HG03354 (cell line): ENCODE measurements around the gene MINDY4B.
"Not testable (repeated sequence)": the region's sequence is repeated elsewhere in the genome, so short reads cannot be mapped to it uniquely, and the experiment has no call there.

Experiments
- ATAC-seq: cut with Tn5 transposase; IDR thresholded peaks from one replicate; pipeline ENCODE4 v1.9.1; 2021; ENCODE audit warnings: mild to moderate bottlenecking; ENCODE audit not compliant: unreplicated experiment, poor library complexity, severe bottlenecking

Gene MINDY4B

GRCh38 chr3:150857936-150858335 lies 47.3 kb downstream of the MINDY4B start:
- ATAC-seq, result not testable (repeated sequence)

- ATAC-seq, result no peak
Observed at GRCh38 chr3:150850191-150850590, 55.0 kb downstream of the MINDY4B start.

- no peak for ATAC-seq
Observed at GRCh38 chr3:150848864-150849263, 56.4 kb downstream of the MINDY4B start.

GRCh38 chr3:150847433-150847832 lies 57.8 kb downstream of the MINDY4B start:
- no peak for ATAC-seq

- ATAC-seq, result no peak
Observed at GRCh38 chr3:150844484-150844883, 60.8 kb downstream of the MINDY4B start.

- no peak for ATAC-seq
Observed at GRCh38 chr3:150843241-150843640, 62.0 kb downstream of the MINDY4B start.

GRCh38 chr3:150840802-150841515 lies 64.3 kb downstream of the MINDY4B start:
- ATAC-seq, result no peak

GRCh38 chr3:150830745-150831144 lies 74.5 kb downstream of the MINDY4B start:
- ATAC-seq, result no peak

GRCh38 chr3:150830094-150830681 lies 75.1 kb downstream of the MINDY4B start:
- peak; percentile 67 for ATAC-seq

- no peak for ATAC-seq
Observed at GRCh38 chr3:150829408-150829807, 75.8 kb downstream of the MINDY4B start.

- no peak for ATAC-seq
Observed at GRCh38 chr3:150828997-150829396, 76.2 kb downstream of the MINDY4B start.

GRCh38 chr3:150828261-150828660 lies 77.0 kb downstream of the MINDY4B start:
- ATAC-seq, result no peak

- no peak for ATAC-seq
Observed at GRCh38 chr3:150826466-150827282, 78.6 kb downstream of the MINDY4B start.

- ATAC-seq, result no peak
Observed at GRCh38 chr3:150825916-150826377, 79.3 kb downstream of the MINDY4B start.

- no peak for ATAC-seq
Observed at GRCh38 chr3:150825192-150825915, 79.9 kb downstream of the MINDY4B start.

- no peak for ATAC-seq
Observed at GRCh38 chr3:150823277-150823676, 82.0 kb downstream of the MINDY4B start.

GRCh38 chr3:150822636-150823035 lies 82.6 kb downstream of the MINDY4B start:
- ATAC-seq, result no peak
